T-helper 2 cell treated with Interferon-gamma antibody and Interleukin-4, amounts not matched to agents 5 μg/mL and 100 μg/mL, for 36 hours (primary cell): ENCODE measurements around the gene CCND2.

ENCODE experiments used
- DNase-seq: peaks from one replicate; pipeline ENCODE4 v3.0.0; 2021; ENCODE audit warnings: low spot score
- H3K27ac Mint-ChIP-seq: one replicate; pipeline ENCODE4 v1.8.0; 2021; ENCODE audit warnings: mild to moderate bottlenecking, mixed read lengths
- H3K27me3 Mint-ChIP-seq: one replicate; pipeline ENCODE4 v1.8.0; 2021; ENCODE audit warnings: low read depth, mixed read lengths
- H3K36me3 Mint-ChIP-seq: one replicate; pipeline ENCODE4 v1.8.0; 2021; ENCODE audit warnings: low read depth, mixed read lengths
- H3K4me1 Mint-ChIP-seq: one replicate; pipeline ENCODE4 v1.8.0; 2021; ENCODE audit warnings: low read depth, mixed read lengths
- H3K4me3 Mint-ChIP-seq: one replicate; pipeline ENCODE4 v1.8.0; 2022; ENCODE audit warnings: mild to moderate bottlenecking, moderate library complexity, mixed read lengths
- H3K9me3 Mint-ChIP-seq: one replicate; pipeline ENCODE4 v1.8.0; 2021; ENCODE audit warnings: mixed read lengths

The CCND2 gene

GRCh38 chr12:4268329-4269181, 5.0 kb upstream of the CCND2 start:
- H3K36me3 Mint-ChIP-seq = peaks cover 3% of the 10 kb centered on the region
- H3K9me3 Mint-ChIP-seq = no peaks in the 10 kb centered on the region
- H3K4me1 Mint-ChIP-seq = peaks cover 24% of the 10 kb centered on the region
- DNase-seq = peak; percentile 50
- peak overlapping the region; percentile 99 for H3K4me3 Mint-ChIP-seq
- peak overlapping the region; percentile 96 for H3K27ac Mint-ChIP-seq
- H3K27me3 Mint-ChIP-seq = peaks cover 25% of the 10 kb centered on the region

- Mint-ChIP-seq H3K4me1 (peaks cover 24% of the 10 kb centered on the region), H3K27ac (peak overlapping the region; percentile 98), H3K9me3 (no peaks in the 10 kb centered on the region), H3K4me3 (peak overlapping the region; percentile 93), H3K36me3 (peaks cover 4% of the 10 kb centered on the region), H3K27me3 (peaks cover 22% of the 10 kb centered on the region)
- peak; percentile 91 for DNase-seq
Measured at GRCh38 chr12:4269279-4269991, 4.1 kb upstream of the CCND2 start.

- DNase-seq = peak; percentile 44
- H3K36me3 Mint-ChIP-seq = peaks cover 11% of the 10 kb centered on the region
- peak overlapping the region; percentile 93 for H3K4me3 Mint-ChIP-seq
- H3K27ac Mint-ChIP-seq = peak overlapping the region; percentile 99
- peaks cover 20% of the 10 kb centered on the region for H3K27me3 Mint-ChIP-seq
- H3K4me1 Mint-ChIP-seq = peaks cover 24% of the 10 kb centered on the region
- H3K9me3 Mint-ChIP-seq = no peaks in the 10 kb centered on the region
Measured at GRCh38 chr12:4270016-4270830, 3.3 kb upstream of the CCND2 start.

DNA sequence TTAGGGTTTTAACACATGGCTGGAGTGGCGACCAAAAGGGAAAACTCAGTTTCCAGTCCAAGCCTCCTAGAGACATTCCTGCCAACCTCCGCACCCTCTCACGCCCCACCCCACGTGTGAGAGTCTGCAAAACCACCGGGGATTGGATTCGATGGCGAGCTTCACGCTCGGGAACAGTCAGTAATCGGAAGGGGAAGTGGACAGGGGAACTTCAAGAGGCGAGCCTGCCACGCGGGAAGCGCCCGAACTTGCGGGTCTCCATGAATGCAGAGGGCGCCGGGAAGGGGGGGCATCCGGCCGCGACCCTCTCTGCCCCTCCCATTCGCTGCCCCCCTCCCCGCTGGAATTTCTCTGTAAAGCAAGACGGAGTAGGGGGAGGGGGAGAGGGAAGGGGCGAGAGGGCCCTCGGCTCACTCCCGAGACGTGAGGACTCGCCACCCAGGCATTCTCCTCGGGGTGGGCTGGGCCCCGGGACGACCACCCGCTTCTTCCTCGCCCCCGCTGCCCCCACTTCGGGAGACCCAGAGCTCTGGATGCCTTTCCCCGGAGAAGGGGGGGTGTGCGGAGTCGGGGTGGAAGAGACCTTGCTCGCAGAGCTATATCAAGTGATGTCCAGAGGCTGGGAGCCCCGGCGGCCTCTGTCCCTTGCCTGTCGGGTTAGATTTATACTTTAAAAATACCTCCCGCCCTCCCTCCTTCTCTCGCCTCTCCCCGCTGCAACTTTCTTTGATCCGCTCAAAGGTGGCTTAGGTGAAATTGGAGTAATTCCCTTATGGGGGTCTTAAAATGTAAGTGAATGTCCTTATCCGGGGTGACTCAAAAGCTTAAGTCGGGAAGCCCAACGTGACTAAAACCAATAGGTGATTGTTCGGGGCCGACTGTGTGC, 2.5 kb upstream of the CCND2 start:
- H3K4me3 Mint-ChIP-seq = peak overlapping the region; percentile 93
- H3K4me1 Mint-ChIP-seq = peaks cover 23% of the 10 kb centered on the region
- peak overlapping the region; percentile 100 for H3K27ac Mint-ChIP-seq
- peak; percentile 50 for DNase-seq
- peaks cover 15% of the 10 kb centered on the region for H3K27me3 Mint-ChIP-seq
- peaks cover 20% of the 10 kb centered on the region for H3K36me3 Mint-ChIP-seq
- H3K9me3 Mint-ChIP-seq = no peaks in the 10 kb centered on the region

DNA sequence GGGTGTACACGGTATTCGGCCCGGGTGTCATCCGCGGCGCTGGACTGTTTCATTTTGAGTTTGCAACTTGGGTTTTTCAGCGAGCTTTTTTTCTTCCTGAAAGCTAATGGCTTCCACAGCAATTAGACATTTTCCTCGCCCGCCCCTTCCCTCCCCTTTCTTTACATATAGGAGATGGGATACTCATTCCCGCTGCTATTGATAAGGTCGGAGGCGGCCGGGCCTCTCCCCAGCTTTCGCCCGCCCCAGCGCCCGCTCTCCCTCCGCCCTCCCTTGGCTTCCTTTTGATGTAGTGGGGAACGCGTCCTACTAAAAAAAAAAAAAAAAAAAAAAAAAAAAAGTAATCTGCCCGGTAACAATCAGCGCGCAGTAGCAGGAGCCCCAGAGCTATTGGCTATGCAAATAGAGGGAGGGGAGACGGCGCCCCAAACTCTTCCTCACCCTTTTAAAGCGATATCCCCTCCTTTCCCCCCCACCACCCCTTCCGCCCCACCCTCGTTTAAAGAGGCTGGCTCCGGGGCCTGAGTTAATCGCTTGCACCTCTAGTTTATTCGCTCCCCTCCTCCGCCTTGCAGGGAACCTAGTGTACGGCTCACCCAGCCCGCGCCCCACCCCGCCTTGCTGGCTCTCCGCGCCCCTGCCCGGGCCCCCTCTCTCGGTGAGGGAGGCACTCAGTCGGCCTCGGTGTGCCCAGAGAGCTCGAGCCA, 1.7 kb upstream of the CCND2 start:
- Mint-ChIP-seq H3K9me3 (no peaks in the 10 kb centered on the region), H3K36me3 (peaks cover 28% of the 10 kb centered on the region), H3K27ac (peak overlapping the region; percentile 100), H3K4me1 (peaks cover 26% of the 10 kb centered on the region), H3K4me3 (peak overlapping the region; percentile 93), H3K27me3 (peaks cover 15% of the 10 kb centered on the region)
- DNase-seq = peak; percentile 84

- DNase-seq = peak; percentile 83
- H3K36me3 Mint-ChIP-seq = peaks cover 36% of the 10 kb centered on the region
Measured at GRCh38 chr12:4272424-4273272, 914 bp upstream of the CCND2 start.

GRCh38 chr12:4273273-4273651, 300 bp upstream of the CCND2 start:
- DNase-seq = no peak
- Mint-ChIP-seq H3K9me3 (no peaks in the 10 kb centered on the region), H3K27ac (peak overlapping the region; percentile 100), H3K4me1 (peaks cover 31% of the 10 kb centered on the region), H3K27me3 (peaks cover 6% of the 10 kb centered on the region), H3K4me3 (peak overlapping the region; percentile 93), H3K36me3 (peaks cover 42% of the 10 kb centered on the region)

More at GRCh38 chr12:4272424-4273272, 914 bp upstream of the CCND2 start:
- Mint-ChIP-seq H3K27me3 (peaks cover 10% of the 10 kb centered on the region), H3K27ac (peak overlapping the region; percentile 100), H3K4me1 (peaks cover 29% of the 10 kb centered on the region), H3K9me3 (no peaks in the 10 kb centered on the region), H3K4me3 (peak overlapping the region; percentile 93)

DNA sequence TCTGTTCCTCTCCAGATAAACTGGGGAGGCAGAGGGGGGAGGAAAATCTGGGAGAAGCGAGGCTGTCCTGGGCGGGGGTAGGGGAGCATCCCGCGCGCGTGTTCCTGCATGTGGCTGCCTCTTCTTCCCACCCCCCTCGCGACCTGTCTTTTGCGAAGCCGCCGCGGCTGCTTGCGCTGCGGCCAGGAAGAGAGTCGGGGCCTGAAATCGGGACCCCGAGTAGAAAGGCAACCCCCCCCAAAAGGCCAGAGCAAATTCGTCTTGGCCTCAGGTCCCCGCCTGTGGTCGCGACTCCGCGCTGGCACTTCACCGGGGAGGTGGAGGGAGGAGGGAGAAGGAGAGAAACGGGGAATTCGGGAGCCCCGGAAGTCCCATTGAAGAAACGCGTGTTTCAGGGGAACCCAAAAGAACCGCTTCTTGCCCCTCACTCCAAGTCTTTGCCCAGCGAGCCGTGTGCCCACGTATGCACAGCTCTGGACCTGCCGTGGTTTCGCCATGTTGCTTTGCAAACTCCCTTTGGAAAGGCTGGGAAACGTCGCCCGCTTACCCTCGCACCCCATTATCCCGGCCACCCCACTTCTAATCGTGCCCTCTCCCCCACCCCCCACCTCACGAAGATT, 944 bp downstream of the CCND2 start:
- Mint-ChIP-seq H3K27me3 (no peaks in the 10 kb centered on the region), H3K36me3 (peaks cover 54% of the 10 kb centered on the region), H3K4me1 (peaks cover 37% of the 10 kb centered on the region), H3K4me3 (peak overlapping the region; percentile 93), H3K9me3 (no peaks in the 10 kb centered on the region), H3K27ac (peak overlapping the region; percentile 100)
- peak; percentile 22 for DNase-seq

DNA sequence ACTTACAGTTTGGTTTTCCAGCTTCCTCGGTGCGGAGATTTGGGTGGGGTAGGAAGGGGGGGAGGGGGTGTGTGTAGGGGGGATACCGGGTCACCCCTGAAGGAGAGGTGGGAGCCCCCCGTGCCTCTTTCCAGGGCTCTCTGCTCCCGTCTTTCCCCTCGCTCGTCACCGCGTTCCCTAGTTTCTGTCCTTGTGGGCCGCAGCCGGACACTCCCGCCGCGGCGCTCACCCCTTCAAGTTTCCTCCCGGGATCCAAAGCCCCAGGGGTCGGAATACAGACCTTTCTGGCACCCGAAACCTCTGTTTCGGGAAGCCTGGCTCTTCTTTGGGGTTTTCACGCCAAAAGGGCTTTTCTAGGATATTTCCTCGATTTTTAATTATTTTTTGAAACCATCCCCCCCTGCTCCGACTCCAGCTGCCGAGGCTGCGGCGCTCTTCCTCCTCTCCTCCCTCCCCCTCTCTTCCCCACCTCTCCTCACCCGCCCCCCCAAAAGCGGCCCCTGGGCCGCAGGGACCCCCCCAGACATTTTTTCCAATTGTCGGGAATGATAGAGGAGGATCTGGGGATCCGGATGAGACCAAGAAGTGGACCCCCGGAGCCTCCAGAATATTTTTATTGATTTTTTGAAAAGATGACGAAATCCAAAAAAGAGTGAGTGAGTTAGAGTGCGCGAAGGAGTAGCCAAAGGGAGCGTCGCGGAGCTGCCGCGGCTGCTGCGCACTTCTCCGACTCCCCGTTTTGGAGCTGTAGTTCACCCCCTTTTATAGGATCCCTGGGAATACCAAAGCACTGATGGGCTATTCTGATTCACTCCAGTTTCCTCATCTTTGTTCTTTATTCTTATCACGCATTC, 1.7 kb downstream of the CCND2 start:
- DNase-seq = no peak
- Mint-ChIP-seq H3K36me3 (peaks cover 62% of the 10 kb centered on the region), H3K4me1 (peaks cover 39% of the 10 kb centered on the region), H3K27me3 (no peaks in the 10 kb centered on the region), H3K9me3 (no peaks in the 10 kb centered on the region), H3K27ac (peak overlapping the region; percentile 100), H3K4me3 (peak overlapping the region; percentile 93)

GRCh38 chr12:4275870-4276301, 2.3 kb downstream of the CCND2 start:
- Mint-ChIP-seq H3K9me3 (no peaks in the 10 kb centered on the region), H3K36me3 (peaks cover 67% of the 10 kb centered on the region)

More at GRCh38 chr12:4275870-4276301, 2.3 kb downstream of the CCND2 start:
- H3K4me1 Mint-ChIP-seq = peaks cover 42% of the 10 kb centered on the region
- peak overlapping the region; percentile 100 for H3K27ac Mint-ChIP-seq
- H3K27me3 Mint-ChIP-seq = no peaks in the 10 kb centered on the region
- H3K4me3 Mint-ChIP-seq = peak overlapping the region; percentile 93
- no peak for DNase-seq
